BJ (cell line): ENCODE results near the gene KRT82. TPM values are rescaled to one million over a fixed set of nuclear protein-coding genes. Genes with fewer than 3 reads are reported as not detected.

Experiments
- CTCF ChIA-PET: fragments of 350-600 bp; formaldehyde crosslinking; extraction: SDS; loops from one replicate; lab custom pipeline; 2021; ENCODE audit warnings: antibody characterized with exemption, inconsistent platforms; lab: Yijun Ruan, JAX
- POLR2A ChIA-PET: fragments of 300-600 bp; sonication (Branson Sonifier 250); formaldehyde crosslinking; extraction: SDS; loops from one replicate; lab custom pipeline; 2021; ENCODE audit warnings: antibody characterized with exemption; lab: Charles Lee
- DNase-seq: peaks from one replicate; pipeline ENCODE4 v3.0.0-alpha.2; 2011; ENCODE audit warnings: low read depth
- H3K27me3 ChIP-seq: 2 replicates; pipeline ENCODE4 v1.6.0; 2011; ENCODE audit warnings: low read length; ENCODE audit not compliant: control insufficient read depth, insufficient read depth
- H3K36me3 ChIP-seq: 2 replicates; pipeline ENCODE4 v1.5.1; 2011; ENCODE audit warnings: low read length; ENCODE audit not compliant: control insufficient read depth, insufficient read depth
- H3K4me3 ChIP-seq: 2 replicates; pipeline ENCODE4 v1.5.1; 2011; ENCODE audit warnings: low read depth, mild to moderate bottlenecking, control low read depth, low read length
- polyA plus RNA-seq: library from polyadenylated mRNA; depleted of rRNA; stranded (reverse); fragments of >200 nt; gene quantifications from 2 replicates; pipeline ENCODE4 v1.2.3, GENCODE V29; 2011
- TF ChIP-seq, protein P1 (sequence below): IDR thresholded peaks from 2 replicates; pipeline ENCODE4 v1.5.1; 2011; ENCODE audit warnings: low read depth, mild to moderate bottlenecking, control low read depth, inconsistent platforms, low read length, moderate library complexity; ENCODE audit not compliant: insufficient read depth

The KRT82 gene
- polyA plus RNA-seq, 1 experiment: not detected

DNA sequence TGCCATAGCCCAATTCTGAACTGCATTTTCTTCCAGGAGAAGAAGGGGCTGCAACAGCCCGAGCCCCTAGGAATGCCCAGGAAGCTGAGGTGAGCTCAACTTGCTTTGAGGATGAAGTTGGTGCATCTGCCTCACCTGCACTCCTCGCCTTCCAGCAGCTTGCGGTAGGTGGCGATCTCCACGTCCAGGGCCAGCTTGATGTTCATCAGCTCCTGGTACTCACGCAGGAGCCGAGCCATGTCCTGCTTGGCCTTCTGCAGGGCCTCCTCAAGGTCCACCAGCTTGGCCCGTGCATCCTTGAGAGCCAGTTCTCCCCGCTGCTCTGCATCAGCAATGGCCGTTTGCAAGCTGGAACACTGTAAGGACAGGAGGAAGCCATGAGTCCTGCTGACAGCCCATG lies 22.0 kb upstream of the KRT82 start:
- Histone ChIP-seq H3K4me3 (no peak overlapping the region), H3K27me3 (peaks cover 28% of the 10 kb centered on the region), H3K36me3 (no peaks in the 10 kb centered on the region)
- CTCF ChIA-PET: interaction anchor here (0.9 to 1.2 kb wide), 3 partner anchors 12 to 111 kb away, joined by 3 read pairs; no protein-coding TSS in a partner anchor
- TF ChIP-seq, protein P1, sequence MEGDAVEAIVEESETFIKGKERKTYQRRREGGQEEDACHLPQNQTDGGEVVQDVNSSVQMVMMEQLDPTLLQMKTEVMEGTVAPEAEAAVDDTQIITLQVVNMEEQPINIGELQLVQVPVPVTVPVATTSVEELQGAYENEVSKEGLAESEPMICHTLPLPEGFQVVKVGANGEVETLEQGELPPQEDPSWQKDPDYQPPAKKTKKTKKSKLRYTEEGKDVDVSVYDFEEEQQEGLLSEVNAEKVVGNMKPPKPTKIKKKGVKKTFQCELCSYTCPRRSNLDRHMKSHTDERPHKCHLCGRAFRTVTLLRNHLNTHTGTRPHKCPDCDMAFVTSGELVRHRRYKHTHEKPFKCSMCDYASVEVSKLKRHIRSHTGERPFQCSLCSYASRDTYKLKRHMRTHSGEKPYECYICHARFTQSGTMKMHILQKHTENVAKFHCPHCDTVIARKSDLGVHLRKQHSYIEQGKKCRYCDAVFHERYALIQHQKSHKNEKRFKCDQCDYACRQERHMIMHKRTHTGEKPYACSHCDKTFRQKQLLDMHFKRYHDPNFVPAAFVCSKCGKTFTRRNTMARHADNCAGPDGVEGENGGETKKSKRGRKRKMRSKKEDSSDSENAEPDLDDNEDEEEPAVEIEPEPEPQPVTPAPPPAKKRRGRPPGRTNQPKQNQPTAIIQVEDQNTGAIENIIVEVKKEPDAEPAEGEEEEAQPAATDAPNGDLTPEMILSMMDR: no peak
- POLR2A ChIA-PET: no interaction called here
- DNase-seq: no peak

DNA sequence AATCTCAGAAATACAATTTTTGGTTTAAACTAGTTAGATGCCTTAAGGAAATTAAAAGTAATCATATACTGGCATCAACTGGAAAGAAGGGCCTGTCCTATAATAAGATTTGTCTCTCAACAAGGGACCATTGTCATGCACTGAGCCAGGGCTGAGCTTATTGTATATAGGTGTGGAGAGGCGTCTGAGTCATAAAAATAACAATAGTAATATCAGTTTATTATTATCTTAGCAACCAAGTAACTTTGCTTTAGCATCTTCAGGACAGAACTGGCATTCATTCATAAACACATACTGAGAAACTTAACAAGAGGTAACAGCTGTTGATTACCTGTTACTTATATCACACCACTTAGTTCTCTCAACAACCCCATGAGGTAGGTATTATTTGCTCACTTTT lies 20.9 kb upstream of the KRT82 start:
- Histone ChIP-seq H3K36me3 (no peaks in the 10 kb centered on the region), H3K27me3 (peaks cover 24% of the 10 kb centered on the region), H3K4me3 (no peak overlapping the region)
- CTCF ChIA-PET: interaction anchor here (0.9 to 1.2 kb wide), 3 partner anchors 55 to 438 kb away, joined by 3 read pairs; no protein-coding TSS in a partner anchor
- TF ChIP-seq, protein P1: no peak
- POLR2A ChIA-PET: no interaction called here
- no peak for DNase-seq

DNA sequence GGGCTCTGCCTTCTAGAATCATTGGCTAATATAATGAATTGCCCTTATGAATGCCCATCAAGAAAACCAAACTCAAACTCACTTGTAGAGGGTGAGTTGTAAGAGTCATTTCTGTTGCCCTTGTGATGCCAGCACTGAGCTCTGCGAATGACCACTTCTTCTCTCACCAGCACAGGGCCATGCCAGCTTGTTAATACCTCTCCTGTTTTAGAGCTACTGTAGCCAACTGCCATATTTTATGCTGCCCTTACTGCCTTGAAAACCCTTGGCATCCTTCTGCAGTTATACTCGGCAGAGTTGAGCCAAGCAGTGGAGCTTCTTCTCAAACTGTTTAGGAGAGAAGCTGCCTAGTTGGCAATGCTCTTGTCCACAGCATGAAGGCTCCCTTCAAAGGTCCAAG lies 19.9 kb upstream of the KRT82 start:
- TF ChIP-seq, protein P1: no peak
- ChIA-PET POLR2A (no interaction called here), CTCF (interaction anchor here (0.9 kb wide), 1 partner anchor 8 kb away, joined by 5 read pairs; the partner anchor contains the start of gene KRT75)
- no peak for DNase-seq
- Histone ChIP-seq H3K36me3 (no peaks in the 10 kb centered on the region), H3K4me3 (no peak overlapping the region), H3K27me3 (peaks cover 25% of the 10 kb centered on the region)

DNA sequence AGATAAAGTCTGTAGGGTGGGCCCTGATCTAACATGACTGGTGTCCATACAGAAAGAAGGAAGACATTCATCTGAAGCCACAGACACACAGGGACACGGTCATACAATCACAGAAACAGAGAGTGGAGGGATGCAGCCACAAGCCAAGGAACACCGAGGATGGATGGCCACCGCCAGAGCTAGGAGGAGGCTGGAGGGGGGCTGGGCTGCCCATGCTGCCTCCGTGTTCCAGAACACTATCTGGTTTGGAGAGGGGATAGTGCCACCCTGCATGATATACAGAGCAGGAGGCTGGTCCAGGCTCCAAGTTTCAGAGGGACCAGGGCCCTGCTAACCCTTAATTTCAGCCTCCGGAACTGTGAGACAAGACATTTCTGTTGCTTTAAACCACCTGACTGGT lies 19.3 kb upstream of the KRT82 start:
- TF ChIP-seq, protein P1: no peak
- DNase-seq: no peak
- ChIA-PET CTCF (interaction anchor here (0.9 kb wide), 1 partner anchor 9 kb away, joined by 5 read pairs; the partner anchor contains the start of gene KRT75), POLR2A (no interaction called here)
- Histone ChIP-seq H3K36me3 (no peaks in the 10 kb centered on the region), H3K4me3 (no peak overlapping the region), H3K27me3 (peaks cover 20% of the 10 kb centered on the region)

DNA sequence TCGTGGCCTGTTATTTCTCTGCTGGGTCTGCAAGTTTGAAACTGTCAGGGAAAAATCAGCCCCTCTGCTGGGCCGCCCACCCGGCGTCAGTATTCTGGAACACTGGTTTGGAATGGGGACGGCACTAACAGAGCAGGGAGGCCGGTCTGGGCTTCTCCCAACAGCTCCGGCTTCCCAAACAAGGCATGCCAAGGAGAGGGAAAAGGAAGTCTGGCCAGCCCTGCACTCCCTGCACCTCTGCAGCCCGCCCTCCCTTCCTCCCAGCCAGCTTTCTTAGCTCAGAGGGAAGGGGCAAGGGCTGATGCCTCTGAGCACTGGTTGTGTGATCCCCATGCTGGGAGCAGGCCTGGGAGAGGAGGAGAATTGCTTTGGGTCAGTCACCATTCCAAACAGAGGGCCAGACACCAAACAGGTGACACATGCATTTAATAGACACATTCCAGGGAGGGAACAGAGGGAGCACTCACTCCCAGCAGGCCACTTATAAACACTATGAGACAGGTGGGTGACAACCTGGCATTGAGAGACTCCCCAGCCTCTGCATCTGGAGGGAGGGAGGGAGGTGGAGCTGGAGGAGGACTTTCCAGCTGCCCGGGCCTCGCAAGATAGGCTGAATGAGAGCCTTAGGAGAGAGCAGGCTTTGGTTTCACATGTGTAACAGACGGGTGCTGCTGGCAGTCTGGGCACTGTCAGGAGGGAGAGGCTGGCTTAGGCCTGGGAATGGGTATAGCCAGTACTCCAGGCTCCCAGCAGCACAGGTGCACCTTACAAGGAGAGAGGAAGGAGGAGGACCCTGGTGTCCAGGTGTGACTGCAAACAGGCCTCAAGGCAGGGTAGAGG lies 17.7 kb upstream of the KRT82 start:
- ChIA-PET POLR2A (no interaction called here), CTCF (interaction anchor here (1.5 to 1.7 kb wide), 2 partner anchors 28 to 44 kb away, joined by 3 read pairs; no protein-coding TSS in a partner anchor)
- Histone ChIP-seq H3K36me3 (no peaks in the 10 kb centered on the region), H3K4me3 (no peak overlapping the region), H3K27me3 (peaks cover 12% of the 10 kb centered on the region)
- TF ChIP-seq, protein P1: no peak
- DNase-seq: no peak
